Activated CD4-positive, alpha-beta memory T cell treated with anti-CD3 and anti-CD28 coated beads, Interleukin-2, amount 10 ng/mL, durations not matched to agents 7 days and 5 days (primary cell): Measurements from ENCODE around the gene NDRG2. TPM values are rescaled to one million over a fixed set of nuclear protein-coding genes. Genes with fewer than 3 reads are reported as not detected.

Source experiments
- CTCF ChIA-PET: fragments of 350-600 bp; sonication (Branson Sonifier 250); formaldehyde crosslinking; loops from one replicate; lab custom pipeline; 2021; ENCODE audit warnings: antibody characterized with exemption, inconsistent platforms; lab: Charles Lee
- POLR2A ChIA-PET: fragments of 350-600 bp; sonication (Branson Sonifier 250); formaldehyde crosslinking; loops from one replicate; lab custom pipeline; 2021; ENCODE audit warnings: antibody characterized with exemption; lab: Charles Lee
- DNase-seq: peaks from one replicate; pipeline ENCODE4 v3.0.0-alpha.2; 2020
- H3K27ac Mint-ChIP-seq: one replicate; pipeline ENCODE4 v1.8.0; 2021; ENCODE audit warnings: mild to moderate bottlenecking, mixed read lengths
- H3K27me3 Mint-ChIP-seq: one replicate; pipeline ENCODE4 v1.8.0; 2021; ENCODE audit warnings: mixed read lengths
- H3K36me3 Mint-ChIP-seq: one replicate; pipeline ENCODE4 v1.8.0; 2021; ENCODE audit warnings: low read depth, mixed read lengths
- H3K4me1 Mint-ChIP-seq: one replicate; pipeline ENCODE4 v1.8.0; 2021; ENCODE audit warnings: mixed read lengths
- H3K4me3 Mint-ChIP-seq: one replicate; pipeline ENCODE4 v1.8.0; 2021; ENCODE audit warnings: mild to moderate bottlenecking, mixed read lengths
- H3K9me3 Mint-ChIP-seq: one replicate; pipeline ENCODE4 v1.8.0; 2021; ENCODE audit warnings: mixed read lengths
- total RNA-seq, 2 experiments: library from RNA; stranded (reverse); gene quantifications; one replicate each; pipeline ENCODE4 v1.2.3, GENCODE V29; 2021

NDRG2 gene
- total RNA-seq, 2 experiments from 2014 or later = 8.3 to 8.5 TPM

DNA sequence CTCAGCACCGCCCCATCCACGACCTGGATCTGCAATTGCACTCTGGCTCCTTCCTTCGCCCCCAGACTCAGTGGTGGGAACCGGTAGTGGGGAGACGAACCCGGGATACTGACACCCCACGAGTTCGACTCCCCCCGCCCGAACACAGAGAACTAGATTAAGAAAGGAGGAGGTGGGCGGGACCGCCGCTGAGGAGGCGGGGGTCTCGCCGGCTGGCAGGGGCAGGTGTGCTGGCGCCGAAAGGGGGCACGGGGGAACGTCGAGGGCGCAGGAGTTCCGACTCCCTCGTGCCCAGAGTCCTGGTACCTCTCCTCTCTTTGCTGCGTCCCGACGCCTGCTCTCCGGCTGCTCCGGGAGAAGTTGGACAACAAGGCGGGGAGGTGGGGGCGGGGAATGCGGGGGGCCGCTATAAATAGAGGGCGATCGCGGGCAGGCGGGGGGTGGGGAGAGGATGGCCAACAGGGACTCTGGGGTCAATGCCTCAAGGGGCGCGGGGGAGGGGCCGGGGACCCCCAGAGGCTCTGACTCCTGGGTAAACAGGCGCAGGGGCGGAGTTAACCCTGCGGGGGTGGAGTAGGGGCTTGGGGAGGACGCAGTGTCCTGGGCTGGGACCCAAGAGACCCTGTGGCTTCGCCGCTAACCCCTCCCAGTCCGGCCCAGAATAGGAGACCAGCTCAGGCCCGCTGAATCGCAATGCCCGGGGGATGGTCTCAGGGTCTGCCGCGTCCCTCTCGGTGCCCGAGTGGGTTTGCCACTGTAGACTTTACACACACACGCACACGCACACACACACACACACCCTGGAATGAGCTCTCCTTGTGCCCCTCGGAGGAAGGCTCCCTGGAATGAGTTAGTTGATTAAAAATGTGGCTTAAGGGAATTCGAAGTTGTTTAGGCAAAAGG, 761 bp upstream of the NDRG2 start:
- Mint-ChIP-seq H3K36me3 (no peaks in the 10 kb centered on the region), H3K27ac (no peak overlapping the region), H3K27me3 (peaks cover 34% of the 10 kb centered on the region), H3K9me3 (no peaks in the 10 kb centered on the region), H3K4me1 (peaks cover 11% of the 10 kb centered on the region), H3K4me3 (peak overlapping the region; percentile 69)
- DNase-seq = no peak
- POLR2A ChIA-PET = no interaction called here
- CTCF ChIA-PET = interaction anchor here (1.2 to 1.4 kb wide), 4 partner anchors 11 to 79 kb away, joined by 3 to 5 read pairs (median 3); no protein-coding TSS in a partner anchor

DNA sequence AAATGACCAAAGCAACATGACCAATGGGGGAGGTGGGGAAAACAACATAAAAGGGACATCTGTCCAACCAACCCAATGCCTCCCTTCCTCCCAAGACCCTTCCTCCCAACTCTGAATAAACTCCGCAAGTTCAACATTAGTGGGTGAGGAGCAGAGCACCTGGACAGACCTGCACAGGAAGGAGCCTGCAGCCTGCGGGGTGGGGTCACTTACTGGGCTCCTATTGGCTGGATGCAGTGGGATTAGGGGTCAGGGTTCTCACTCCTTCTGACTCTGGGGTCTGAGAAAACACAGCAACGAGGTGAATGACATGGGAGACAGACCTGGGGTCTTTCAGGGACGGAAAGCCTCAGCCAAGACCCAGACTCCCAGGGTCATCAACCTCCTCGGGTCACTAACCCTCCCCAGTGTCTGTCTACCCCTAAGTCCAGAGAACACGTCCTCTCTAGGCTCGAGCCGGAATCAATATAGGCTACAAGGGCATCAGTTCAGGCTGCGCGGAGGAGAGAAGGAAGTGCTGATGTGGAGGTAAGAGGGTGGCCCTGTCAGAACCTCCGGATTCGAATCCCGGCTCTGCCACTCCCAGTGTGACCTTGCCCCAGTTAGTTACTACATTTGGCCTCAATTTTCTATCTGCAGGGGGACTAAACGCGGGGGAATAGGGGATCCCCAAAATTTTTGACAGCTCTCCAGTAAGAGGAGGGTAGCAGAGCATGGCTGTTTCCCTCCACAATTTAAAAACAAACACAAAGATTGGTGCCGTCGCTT, 860 bp downstream of the NDRG2 start:
- no peaks in the 10 kb centered on the region for H3K36me3 Mint-ChIP-seq
- peaks cover 34% of the 10 kb centered on the region for H3K27me3 Mint-ChIP-seq
- CTCF ChIA-PET = interaction anchor here (1.3 to 2.0 kb wide), 3 partner anchors 9 to 80 kb away, joined by 3 to 16 read pairs (median 5); no protein-coding TSS in a partner anchor
- no peak for DNase-seq
- peaks cover 11% of the 10 kb centered on the region for H3K4me1 Mint-ChIP-seq
- POLR2A ChIA-PET = interaction anchor here (1.0 kb wide), 1 partner anchor 80 kb away, joined by 3 read pairs; no protein-coding TSS in a partner anchor
- H3K27ac Mint-ChIP-seq = no peak overlapping the region
- H3K9me3 Mint-ChIP-seq = no peaks in the 10 kb centered on the region
- peak overlapping the region; percentile 68 for H3K4me3 Mint-ChIP-seq

DNA sequence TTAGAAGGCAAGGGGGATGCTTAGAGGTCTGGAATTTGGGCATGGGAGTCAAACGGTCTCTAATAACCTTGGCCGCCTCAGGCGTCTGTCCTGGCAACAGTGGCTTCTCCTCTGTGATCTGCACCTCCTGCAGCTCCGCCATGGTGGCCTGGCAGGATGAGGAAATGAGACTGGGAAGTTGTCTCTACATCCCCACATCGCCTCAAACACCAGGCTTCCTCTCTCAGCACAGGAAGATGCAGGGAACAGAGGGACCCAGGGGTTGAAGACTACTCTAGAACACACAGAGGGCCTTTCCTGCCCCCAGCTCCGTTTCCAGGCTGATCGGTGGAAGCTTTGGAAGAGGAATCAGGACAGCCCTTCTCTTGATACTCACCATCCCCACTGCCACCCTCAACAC, 1.7 kb downstream of the NDRG2 start:
- H3K36me3 Mint-ChIP-seq = no peaks in the 10 kb centered on the region

DNA sequence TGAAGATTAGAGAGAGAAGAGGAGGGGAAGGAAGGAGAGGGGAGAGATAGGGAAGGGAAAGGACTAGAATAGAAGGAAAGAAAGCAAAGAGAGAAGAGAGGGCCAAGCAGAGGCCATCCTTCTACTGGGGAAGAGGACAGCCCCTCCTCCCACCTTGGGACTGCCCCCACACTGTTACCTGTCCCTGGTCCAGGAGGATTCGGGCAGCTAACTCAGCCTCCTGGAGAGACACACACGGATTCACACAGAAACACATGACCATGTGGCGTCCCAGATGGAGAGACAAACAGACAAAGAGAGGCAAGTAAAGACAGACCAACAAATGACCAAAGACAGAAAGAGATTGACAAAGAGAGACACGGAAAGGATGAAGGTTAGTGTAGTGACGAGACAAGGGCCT, 2.2 kb downstream of the NDRG2 start:
- ChIA-PET CTCF (interaction anchor here (0.9 to 2.0 kb wide), 2 partner anchors 8 to 22 kb away, joined by 5 to 16 read pairs; no protein-coding TSS in a partner anchor), POLR2A (no interaction called here)
- Mint-ChIP-seq H3K36me3 (no peaks in the 10 kb centered on the region), H3K27me3 (peaks cover 34% of the 10 kb centered on the region), H3K27ac (no peak overlapping the region), H3K4me1 (peaks cover 11% of the 10 kb centered on the region), H3K4me3 (no peak overlapping the region), H3K9me3 (no peaks in the 10 kb centered on the region)
- DNase-seq = no peak

More for the DNA sequence above, 1.7 kb downstream of the NDRG2 start:
- DNase-seq = no peak
- H3K9me3 Mint-ChIP-seq = no peaks in the 10 kb centered on the region
- peaks cover 11% of the 10 kb centered on the region for H3K4me1 Mint-ChIP-seq
- no peak overlapping the region for H3K27ac Mint-ChIP-seq
- ChIA-PET POLR2A (no interaction called here), CTCF (interaction anchor here (2.0 kb wide), 1 partner anchor 8 kb away, joined by 16 read pairs; no protein-coding TSS in a partner anchor)
- no peak overlapping the region for H3K4me3 Mint-ChIP-seq
- H3K27me3 Mint-ChIP-seq = peaks cover 34% of the 10 kb centered on the region

DNA sequence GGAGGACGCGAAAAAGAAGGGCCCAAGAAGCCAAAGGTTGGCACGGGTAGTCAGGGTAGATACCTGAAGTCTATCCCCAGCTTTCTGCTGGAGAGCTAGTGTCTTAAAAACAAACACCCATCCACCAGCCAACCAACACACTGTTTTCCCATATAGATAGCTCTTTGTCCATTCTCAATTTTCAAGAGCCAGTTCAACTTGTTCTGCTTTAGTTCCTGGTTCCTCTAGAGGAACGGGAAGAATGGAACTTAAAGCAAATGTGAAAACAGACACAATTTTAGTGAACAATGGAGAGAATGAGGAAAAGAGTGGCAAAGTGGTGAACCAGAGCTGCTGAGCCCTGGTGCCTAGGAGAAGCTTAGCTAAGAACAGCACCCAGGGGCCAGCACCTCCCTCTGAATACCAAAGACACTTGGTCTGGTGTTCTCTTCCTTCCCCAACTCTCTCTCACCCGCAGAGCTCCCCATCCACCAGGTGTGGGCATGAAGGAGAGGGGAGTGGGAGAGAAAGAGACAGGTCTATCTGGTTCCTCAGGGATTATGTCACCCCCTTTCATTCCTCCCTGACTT, 3.8 kb downstream of the NDRG2 start:
- Mint-ChIP-seq H3K36me3 (no peaks in the 10 kb centered on the region), H3K4me3 (no peak overlapping the region), H3K27ac (no peak overlapping the region), H3K9me3 (no peaks in the 10 kb centered on the region), H3K4me1 (peaks cover 11% of the 10 kb centered on the region), H3K27me3 (peaks cover 29% of the 10 kb centered on the region)
- CTCF ChIA-PET = interaction anchor here (1.5 kb wide), 1 partner anchor 83 kb away, joined by 7 read pairs; no protein-coding TSS in a partner anchor
- DNase-seq = no peak
- POLR2A ChIA-PET = no interaction called here

DNA sequence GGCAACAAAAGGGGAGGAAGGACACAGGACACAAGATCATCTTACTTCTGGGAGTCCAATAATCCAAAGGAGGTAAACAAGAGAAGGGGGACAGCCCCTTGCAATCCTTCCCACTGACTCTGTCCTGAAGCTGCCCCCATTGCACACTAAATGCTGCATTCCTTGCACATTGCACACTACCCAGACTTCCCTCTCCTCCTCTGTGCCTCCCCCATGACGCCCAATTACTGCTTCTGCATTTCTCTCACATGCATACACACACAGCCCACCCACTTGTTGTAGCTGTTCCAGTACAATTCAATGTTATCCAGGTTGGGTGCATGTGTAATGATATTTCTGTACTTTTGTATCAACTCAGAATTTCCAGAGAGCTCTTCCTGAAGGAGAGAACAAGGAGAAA, 5.5 kb downstream of the NDRG2 start:
- ChIA-PET POLR2A (interaction anchor here (1.2 kb wide), 1 partner anchor 86 kb away, joined by 3 read pairs; no protein-coding TSS in a partner anchor), CTCF (interaction anchor here (0.9 to 1.9 kb wide), 6 partner anchors 14 to 85 kb away, joined by 3 to 5 read pairs (median 3); no protein-coding TSS in a partner anchor)
- Mint-ChIP-seq H3K27ac (no peak overlapping the region), H3K36me3 (no peaks in the 10 kb centered on the region), H3K4me1 (peaks cover 8% of the 10 kb centered on the region), H3K4me3 (no peak overlapping the region), H3K27me3 (peaks cover 24% of the 10 kb centered on the region), H3K9me3 (no peaks in the 10 kb centered on the region)
- DNase-seq = no peak

DNA sequence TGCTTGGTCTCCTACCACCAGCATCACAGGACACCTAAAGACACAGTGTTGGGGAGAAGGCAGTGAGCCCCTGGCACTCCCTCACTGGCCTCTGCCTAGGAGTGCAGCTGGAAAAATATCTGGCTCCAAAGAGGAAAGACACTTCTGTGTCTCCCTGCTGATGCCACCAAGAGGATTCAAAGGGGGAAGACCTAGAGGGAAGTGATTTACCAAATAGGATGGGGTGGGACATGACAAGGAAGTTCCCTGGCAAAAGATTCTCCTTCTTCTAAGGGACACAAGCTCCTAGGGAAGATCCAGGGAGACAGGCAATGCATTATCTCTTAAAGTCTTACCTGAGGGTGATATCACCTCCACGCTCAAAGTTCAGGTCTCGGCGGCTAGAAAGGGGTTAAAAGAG, 6.1 kb downstream of the NDRG2 start:
- H3K27me3 Mint-ChIP-seq = peaks cover 21% of the 10 kb centered on the region
- H3K36me3 Mint-ChIP-seq = no peaks in the 10 kb centered on the region
- CTCF ChIA-PET = interaction anchor here (0.9 to 1.9 kb wide), 5 partner anchors 13 to 86 kb away, joined by 3 to 5 read pairs (median 3); no protein-coding TSS in a partner anchor
- no peak overlapping the region for H3K4me3 Mint-ChIP-seq
- POLR2A ChIA-PET = interaction anchor here (1.2 to 1.6 kb wide), 2 partner anchors 85 to 86 kb away, joined by 3 read pairs; no protein-coding TSS in a partner anchor
- H3K27ac Mint-ChIP-seq = no peak overlapping the region
- DNase-seq = no peak
- H3K4me1 Mint-ChIP-seq = peaks cover 3% of the 10 kb centered on the region
- H3K9me3 Mint-ChIP-seq = no peaks in the 10 kb centered on the region

DNA sequence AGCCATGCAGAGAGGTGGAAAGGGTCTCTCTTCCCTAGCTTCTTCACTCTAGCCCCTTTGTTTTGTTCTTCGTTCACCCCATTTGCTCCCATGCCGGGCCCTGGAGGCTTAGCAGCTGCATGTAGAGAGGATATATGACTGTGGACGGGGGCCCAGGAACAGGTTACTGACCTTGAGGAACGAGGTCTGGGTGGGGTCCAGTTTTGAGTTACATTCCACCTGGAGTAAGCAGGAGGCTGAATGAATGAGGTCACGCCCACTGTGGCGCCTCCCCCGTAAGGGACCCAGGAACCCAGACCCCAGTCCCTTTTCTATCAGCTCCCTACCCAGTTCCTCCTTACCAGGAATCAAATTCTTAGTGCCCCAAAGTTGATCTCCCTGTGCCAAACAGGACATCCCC, 6.6 kb downstream of the NDRG2 start:
- no peaks in the 10 kb centered on the region for H3K36me3 Mint-ChIP-seq
- no peak overlapping the region for H3K4me3 Mint-ChIP-seq
- peaks cover 2% of the 10 kb centered on the region for H3K4me1 Mint-ChIP-seq
- ChIA-PET POLR2A (interaction anchor here (1.2 to 1.6 kb wide), 2 partner anchors 85 to 87 kb away, joined by 3 read pairs; no protein-coding TSS in a partner anchor), CTCF (interaction anchor here (0.6 to 4.6 kb wide), 4 partner anchors 21 to 87 kb away, joined by 3 to 137 read pairs (median 3); partner anchors contain the start of gene TMEM253)
- no peak overlapping the region for H3K27ac Mint-ChIP-seq
- H3K27me3 Mint-ChIP-seq = peaks cover 16% of the 10 kb centered on the region
- no peak for DNase-seq
- no peaks in the 10 kb centered on the region for H3K9me3 Mint-ChIP-seq

DNA sequence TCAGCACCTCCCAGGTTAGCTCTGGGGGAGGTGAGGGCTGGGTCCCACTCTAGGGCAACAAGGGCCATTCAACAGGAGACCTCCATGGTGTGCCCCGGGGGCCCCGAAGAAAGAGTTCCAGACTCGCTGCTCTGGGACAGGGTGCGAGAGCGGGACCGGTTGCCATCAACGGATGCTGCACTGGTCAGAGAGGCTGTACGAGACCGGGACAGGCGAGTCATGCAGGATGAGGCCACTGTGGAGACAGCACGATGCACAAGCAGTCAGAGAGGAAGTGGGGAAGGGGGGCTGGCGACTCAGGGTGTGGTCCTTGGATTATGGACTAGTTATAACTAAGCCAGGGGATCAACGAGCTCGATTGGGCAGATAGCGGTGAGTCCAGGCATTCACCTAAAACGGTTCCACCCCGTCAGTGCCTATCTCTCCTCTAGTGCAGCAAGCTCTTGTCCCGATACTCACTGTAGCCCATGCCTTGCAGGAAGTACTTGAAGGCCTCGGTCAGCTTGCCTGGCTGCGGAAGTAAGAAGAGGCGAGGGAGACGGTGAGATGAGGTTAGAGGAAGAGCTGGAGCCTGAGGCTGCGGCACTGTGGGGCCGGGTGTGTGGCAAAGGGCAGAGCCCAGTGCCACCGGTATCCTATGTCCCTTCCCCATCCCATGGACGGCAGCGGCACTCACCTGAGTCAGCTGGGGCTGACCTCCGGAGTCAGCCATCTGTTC, 7.2 kb downstream of the NDRG2 start:
- H3K9me3 Mint-ChIP-seq = no peaks in the 10 kb centered on the region

DNA sequence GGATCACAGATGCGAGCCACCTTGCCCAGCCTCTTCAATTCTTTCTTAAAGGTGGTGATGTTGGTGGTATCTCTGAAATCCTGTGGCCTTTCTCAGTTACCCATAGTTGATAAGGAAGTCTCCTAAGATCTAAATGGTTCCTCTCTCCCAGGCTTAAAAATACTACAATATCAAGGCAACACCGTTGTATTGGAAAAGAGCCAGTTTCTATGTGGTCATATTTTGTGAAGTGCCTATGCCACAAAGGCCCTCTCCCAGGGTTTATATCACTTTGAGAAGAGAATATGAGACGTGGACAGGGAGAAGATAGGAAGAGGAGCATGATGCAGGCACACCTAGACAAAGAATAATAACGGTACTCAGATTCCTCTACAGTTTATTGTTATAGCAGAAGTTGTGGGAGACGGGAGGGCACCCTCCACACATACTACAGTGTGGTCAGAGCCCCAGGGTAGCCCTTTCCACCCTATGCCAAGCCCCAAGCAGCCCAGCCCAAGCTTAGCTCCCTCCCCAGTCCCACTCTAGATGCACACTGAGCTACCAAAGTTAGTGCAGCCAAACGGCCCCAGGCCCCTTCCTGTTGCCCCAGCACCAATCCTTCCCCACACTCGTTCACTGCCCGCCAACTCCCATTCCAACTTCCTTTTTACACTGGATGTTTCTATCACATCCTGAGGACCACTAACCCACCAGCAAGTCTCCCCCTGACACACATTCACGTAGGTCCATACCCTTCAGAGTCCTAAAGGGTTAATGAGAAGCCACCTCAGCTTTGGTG, 8.3 kb downstream of the NDRG2 start:
- no peaks in the 10 kb centered on the region for H3K9me3 Mint-ChIP-seq
- DNase-seq = no peak
- H3K4me1 Mint-ChIP-seq = no peaks in the 10 kb centered on the region
- H3K4me3 Mint-ChIP-seq = no peak overlapping the region
- CTCF ChIA-PET = interaction anchor here (0.9 to 5.3 kb wide), 9 partner anchors 13 to 89 kb away, joined by 3 to 137 read pairs (median 60); partner anchors contain the start of genes TMEM253 and ZNF219
- no peak overlapping the region for H3K27ac Mint-ChIP-seq
- peaks cover 17% of the 10 kb centered on the region for H3K27me3 Mint-ChIP-seq
- POLR2A ChIA-PET = interaction anchor here (1.7 to 2.4 kb wide), 2 partner anchors 23 to 88 kb away, joined by 7 to 23 read pairs; no protein-coding TSS in a partner anchor
- H3K36me3 Mint-ChIP-seq = no peaks in the 10 kb centered on the region

More for the DNA sequence above, 7.2 kb downstream of the NDRG2 start:
- H3K27me3 Mint-ChIP-seq = peaks cover 16% of the 10 kb centered on the region
- no peaks in the 10 kb centered on the region for H3K4me1 Mint-ChIP-seq
- DNase-seq = no peak
- POLR2A ChIA-PET = interaction anchor here (1.6 kb wide), 1 partner anchor 86 kb away, joined by 3 read pairs; no protein-coding TSS in a partner anchor
- CTCF ChIA-PET = interaction anchor here (0.6 to 4.6 kb wide), 6 partner anchors 22 to 88 kb away, joined by 3 to 137 read pairs (median 4); partner anchors contain the start of gene TMEM253
- no peak overlapping the region for H3K27ac Mint-ChIP-seq
- H3K4me3 Mint-ChIP-seq = no peak overlapping the region
- no peaks in the 10 kb centered on the region for H3K36me3 Mint-ChIP-seq

DNA sequence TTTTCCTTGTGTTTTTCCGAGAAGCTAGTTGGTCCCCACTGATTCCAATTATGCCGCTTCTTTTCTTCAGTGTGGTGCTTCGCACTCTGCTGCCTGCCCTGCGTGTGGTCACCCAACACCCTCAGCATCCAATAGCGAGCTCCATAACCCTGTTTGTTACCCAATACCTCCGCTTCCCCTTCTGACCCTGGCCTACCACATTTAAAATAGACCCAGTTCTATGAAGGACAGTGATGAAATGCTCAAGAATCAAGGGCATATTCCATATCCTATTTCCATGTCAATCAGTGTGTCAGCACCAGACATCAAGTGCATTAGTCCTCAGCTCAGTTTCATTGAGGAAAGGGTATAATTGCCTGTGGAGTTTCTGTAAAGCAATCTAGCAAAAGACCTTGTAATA, 9.5 kb downstream of the NDRG2 start:
- no peak overlapping the region for H3K4me3 Mint-ChIP-seq
- DNase-seq = no peak
- peaks cover 19% of the 10 kb centered on the region for H3K27me3 Mint-ChIP-seq
- H3K9me3 Mint-ChIP-seq = no peaks in the 10 kb centered on the region
- no peaks in the 10 kb centered on the region for H3K4me1 Mint-ChIP-seq
- H3K36me3 Mint-ChIP-seq = no peaks in the 10 kb centered on the region
- ChIA-PET POLR2A (interaction anchor here (0.9 to 2.4 kb wide), 11 partner anchors 17 to 107 kb away, joined by 3 to 23 read pairs (median 4); no protein-coding TSS in a partner anchor), CTCF (interaction anchor here (0.9 to 5.3 kb wide), 30 partner anchors 8 to 463 kb away, joined by 3 to 137 read pairs (median 10); partner anchors contain the start of genes RNASE13, RNASE8, SLC39A2 and TMEM253)
- no peak overlapping the region for H3K27ac Mint-ChIP-seq
